Fibroblast of skin of right biceps (primary cell): ENCODE measurements around the gene NKX2-3.
A peak's percentile ranks its signal among the peaks of the same experiment; 100 is the strongest.

ENCODE experiments used
- DNase-seq: peaks from one replicate; pipeline ENCODE4 v3.0.0-alpha.2; 2013

Gene NKX2-3

DNA sequence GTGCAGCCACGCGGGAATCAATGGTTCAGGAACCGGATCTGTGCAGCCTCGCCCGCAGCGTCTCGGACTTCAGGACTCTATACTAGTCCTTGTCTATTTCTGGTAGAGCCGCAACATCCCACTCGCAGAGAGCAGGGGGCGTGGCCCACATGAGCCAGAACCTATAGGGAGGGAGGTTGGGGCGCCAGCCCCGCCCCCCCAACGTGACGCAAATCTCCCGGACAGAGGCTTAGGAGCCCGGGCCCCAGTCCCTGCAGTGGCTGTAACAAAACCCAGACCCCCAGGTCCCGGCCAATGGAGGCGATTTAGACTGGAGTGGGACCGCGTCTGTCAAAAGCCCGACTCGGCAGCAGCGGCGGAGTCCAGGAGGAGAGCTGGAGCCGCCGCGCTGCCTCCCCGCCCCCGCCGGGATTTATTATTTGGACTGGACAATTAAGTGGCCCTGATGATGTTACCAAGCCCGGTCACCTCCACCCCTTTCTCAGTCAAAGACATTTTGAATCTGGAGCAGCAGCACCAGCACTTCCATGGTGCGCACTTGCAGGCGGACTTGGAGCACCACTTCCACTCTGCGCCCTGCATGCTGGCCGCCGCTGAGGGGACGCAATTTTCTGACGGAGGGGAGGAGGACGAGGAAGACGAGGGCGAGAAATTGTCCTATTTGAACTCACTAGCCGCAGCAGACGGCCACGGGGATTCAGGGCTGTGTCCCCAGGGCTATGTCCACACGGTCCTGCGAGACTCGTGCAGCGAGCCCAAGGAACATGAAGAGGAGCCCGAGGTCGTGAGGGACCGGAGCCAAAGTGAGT lies at the start of gene NKX2-3:
Gene NKX2-3 (plus strand): TSS at position 256 of the 809 bp plus-strand sequence. CDS start 190 bp downstream, at position 446.
- DNase-seq: peak; percentile 58

- no peak for DNase-seq
Measured at GRCh38 chr10:99484626-99485581, 47.8 kb upstream of the NKX2-3 start.

DNA sequence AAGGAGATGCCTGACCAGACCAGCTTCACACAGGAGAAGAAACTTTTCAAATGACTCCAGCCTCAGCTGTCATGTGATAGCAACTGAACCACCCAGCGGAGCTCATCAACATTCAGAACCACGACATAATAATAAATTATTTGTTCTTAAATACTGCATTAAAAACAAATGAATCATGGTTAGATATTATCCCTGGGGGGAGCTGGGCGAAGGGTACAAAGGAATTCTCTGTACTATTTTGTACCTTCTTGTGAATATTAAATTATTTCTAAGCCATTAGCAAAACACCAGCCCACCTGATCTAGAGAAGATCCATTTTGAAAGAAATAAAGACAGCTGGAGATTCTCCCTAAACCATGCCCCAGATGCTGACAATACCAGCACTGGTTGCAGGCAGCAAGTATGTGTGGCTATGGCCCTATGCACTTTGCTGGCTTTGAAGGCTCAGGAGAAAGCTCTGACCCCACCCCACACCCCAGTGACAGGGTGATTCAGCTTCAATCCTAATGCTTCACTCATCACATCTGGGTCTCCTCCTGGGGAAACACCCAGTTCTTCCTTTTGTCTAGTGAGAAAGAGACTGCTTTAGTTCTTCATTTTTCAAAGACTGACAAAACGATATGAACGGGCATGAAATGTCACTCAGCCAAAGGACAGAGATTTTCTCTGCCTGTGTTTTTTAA lies 45.5 kb upstream of the NKX2-3 start:
- DNase-seq: no peak

GRCh38 chr10:99489271-99489670 lies 43.5 kb upstream of the NKX2-3 start:
- DNase-seq: no peak

GRCh38 chr10:99497343-99498025 lies 35.3 kb upstream of the NKX2-3 start:
- no peak for DNase-seq

DNA sequence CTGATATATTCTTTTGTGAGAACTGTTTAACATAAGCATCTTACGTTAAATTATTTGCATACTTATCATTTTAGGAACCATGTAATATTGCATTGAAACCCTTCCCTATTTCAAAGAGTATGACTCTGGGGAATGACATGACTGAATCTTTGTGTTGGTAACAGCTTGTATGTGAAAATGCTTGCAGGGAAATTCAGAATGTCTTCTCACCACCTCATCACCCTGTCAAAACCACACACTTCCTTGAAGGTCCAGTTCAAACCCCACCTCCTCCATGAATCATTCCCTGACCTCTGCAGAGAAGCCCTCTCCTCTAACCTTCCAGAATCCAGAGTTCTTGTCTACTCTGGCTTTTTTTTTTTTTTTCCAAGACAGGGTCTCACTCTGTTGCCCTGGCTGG lies 26.3 kb upstream of the NKX2-3 start:
- no peak for DNase-seq

- DNase-seq: no peak
Measured at GRCh38 chr10:99507265-99507664, 25.5 kb upstream of the NKX2-3 start.

DNA sequence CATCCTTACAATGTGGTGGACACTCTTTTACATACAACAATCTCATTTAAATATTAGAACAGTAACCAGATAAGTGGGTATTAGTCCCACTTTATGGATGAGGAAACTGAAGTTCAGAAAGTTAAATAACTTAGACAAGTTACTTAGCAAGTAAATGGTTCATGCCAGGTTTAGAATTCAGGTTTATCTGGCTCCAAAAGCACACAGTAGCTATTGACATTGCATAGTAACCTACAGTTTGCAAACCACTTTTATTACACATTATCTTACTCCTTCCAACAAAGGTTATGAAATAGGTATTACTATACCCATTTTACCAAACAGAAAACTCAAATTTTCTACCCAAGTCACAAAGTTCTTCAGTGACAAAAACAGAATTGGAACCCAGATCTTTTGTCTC lies 19.7 kb upstream of the NKX2-3 start:
- no peak for DNase-seq

GRCh38 chr10:99519690-99520039 lies 13.1 kb upstream of the NKX2-3 start:
- DNase-seq: no peak

DNA sequence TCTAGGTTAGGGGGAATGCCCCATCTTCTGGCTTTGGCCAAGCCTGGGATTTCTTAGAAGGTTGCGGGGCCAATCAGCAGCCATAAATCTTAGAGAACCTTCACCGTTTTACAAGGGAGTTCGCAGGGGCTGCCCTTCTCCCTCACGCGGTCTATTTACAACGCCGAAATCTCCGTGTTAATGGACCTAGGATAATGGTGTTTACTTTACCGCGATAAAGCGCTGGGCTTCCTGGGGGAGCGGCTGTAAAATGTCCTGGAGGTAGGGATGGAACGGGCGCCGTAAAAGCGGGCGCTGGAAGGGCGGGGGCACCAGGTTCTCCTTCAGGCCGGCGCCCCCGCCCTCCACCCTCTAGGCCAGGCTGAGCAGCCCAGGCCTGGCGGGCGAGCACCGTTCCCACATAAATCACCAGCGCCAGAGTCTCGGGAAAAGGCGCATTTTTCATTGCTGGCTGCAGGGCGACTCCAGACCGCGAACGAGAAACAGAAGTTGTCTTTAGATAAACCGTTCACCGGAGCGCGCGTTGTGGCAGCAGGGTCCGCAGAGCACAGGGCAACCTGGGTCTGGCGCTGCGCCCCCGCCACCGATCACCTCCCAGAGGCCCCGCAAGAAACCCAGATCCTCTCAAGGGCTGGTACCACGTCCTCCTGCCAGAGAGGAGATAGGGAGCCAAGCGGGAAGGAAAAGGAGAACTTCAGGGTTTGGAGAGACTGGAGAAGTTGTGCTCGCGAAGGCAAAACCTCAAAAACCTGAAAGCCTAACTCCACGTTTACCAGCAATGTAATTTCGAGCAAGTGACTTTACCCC lies 12.5 kb upstream of the NKX2-3 start:
- DNase-seq: no peak

- no peak for DNase-seq
Measured at GRCh38 chr10:99520847-99521764, 11.6 kb upstream of the NKX2-3 start.

DNA sequence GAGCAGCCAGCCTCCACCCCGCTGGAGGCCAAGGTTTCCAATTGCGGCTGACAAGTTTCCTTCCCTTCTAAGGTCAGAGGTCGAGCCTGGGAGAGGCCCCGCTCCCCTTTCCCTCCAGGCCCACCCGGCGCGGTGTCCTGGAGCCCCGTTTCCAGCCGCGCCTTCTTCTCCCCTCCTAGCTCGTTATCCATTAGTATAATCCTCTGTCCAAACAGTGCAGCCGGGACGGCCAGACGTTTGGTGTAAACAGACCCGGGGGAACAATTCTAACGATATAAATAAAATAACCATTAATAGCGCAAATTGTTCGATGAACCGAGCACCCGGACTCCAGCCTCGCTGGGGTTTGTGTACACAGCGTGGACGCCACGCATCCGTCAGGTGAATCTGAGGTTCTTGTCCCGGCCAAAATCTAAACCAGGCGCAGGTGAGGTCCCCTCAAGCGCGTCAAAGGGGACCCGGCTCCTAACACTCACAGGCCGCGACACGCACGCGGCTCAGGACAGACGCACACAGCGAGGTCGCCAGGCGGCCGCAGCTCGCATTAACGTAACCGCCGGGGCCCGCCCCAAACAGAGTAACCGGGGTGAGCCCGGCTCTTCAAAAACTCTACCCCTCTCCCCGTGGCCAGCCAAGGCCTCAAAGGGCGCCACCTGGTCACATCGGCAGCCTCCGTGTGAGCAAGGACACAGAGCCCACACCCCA lies 10.8 kb upstream of the NKX2-3 start:
- no peak for DNase-seq

DNA sequence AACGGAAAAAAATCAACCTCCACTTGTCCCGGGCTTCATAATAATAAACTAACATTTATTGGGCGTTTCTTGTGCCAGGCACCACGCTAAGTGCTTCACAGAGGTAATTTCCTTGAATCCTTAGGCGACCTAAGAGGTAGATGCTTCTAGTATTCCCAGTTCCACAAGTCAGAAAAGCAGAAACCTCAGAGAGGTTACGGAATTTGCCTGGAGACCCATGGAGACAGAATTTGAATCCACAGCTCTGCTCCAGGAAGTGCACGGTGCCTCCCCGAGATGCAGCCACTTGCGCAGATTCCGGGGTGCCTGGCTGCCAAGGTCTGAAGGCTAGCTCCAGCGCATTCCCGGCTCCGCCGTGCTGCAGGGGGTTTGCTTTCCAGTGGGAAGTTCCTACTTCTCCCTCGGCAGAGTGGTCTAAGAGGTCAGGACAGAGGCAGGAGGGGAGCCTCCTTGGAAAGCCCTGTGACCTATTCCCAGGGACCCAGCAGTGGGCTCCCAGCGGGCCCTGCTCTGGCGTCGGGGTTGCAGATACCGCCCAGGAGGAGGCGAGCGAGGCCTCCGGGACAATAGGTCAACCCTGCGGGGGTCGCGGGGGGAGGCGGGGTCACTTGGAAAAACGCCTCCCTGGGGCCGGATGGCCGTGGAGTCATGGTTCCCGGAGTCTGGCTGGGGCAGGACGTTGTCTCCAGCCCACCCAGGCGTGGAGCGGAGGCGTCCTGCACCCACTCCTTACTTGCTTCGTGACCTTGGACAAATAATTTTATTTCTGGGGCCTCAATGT lies 10.1 kb upstream of the NKX2-3 start:
- DNase-seq: no peak

GRCh38 chr10:99523251-99523773 lies 9.4 kb upstream of the NKX2-3 start:
- DNase-seq: no peak

DNA sequence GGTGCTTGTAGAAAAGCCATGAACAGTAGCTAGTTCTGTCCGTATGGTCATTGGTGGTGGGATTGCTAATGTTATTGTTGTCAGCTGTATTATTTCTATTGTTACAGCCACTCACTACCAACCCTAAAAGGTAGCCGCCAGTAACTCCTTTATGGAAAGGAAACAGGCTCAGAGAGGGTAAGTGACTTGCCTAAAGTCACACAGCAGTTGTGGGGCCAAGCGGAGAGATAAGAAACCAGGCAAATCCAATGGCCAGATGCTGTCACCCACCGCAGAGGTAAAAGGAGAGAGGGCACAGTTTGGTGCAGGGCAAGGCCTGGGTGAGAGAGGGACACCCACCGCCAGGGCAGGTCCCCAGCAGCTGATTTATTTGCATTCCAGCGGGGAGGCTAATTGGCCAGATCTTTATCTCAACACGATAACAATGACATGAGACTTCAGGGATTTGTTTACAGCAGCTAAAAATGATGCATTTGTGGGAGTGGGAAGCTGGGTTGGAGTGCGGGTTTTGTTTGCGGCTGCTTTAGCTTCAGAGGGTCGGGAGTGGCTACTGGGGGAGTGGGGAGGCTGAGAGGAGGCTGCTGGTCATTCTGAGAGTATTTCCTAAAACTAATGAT lies 8.6 kb upstream of the NKX2-3 start:
- no peak for DNase-seq

DNA sequence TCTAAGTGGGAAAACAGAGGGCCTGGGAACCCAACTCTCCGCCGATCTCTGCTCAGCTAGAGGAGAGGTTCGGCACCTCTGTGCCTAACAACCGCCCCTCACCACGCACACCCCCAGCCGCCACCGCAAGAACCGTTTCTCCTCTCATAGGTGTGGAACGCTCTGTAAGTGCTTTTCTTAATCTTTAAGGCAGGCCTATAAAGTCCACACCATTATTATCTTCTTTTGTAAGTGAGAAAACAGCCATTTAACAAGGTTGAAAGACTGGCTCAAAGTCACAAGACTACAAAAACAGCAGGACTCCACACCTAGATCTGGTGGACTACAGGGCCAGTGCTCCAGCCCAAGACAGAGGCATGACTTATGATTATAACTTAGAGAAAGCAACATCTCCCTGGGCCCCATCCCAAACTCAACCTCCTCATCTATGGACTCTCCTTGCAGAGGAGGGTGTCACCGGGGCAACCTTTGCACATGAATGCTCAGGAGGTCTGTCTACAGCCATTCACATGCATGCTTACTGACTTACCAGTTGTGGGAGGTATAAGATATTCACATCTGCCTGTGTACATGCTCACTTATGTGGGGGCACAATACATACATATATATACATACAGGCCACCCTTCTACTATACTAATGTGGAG lies 7.9 kb upstream of the NKX2-3 start:
- DNase-seq: no peak

GRCh38 chr10:99525897-99526296 lies 6.8 kb upstream of the NKX2-3 start:
- no peak for DNase-seq
